ENCODE measurements around the gene LTK.

GRCh38 chr15:41462084-41462795 lies 51.4 kb downstream of the LTK start:
- TF ChIP-seq, protein P1, sequence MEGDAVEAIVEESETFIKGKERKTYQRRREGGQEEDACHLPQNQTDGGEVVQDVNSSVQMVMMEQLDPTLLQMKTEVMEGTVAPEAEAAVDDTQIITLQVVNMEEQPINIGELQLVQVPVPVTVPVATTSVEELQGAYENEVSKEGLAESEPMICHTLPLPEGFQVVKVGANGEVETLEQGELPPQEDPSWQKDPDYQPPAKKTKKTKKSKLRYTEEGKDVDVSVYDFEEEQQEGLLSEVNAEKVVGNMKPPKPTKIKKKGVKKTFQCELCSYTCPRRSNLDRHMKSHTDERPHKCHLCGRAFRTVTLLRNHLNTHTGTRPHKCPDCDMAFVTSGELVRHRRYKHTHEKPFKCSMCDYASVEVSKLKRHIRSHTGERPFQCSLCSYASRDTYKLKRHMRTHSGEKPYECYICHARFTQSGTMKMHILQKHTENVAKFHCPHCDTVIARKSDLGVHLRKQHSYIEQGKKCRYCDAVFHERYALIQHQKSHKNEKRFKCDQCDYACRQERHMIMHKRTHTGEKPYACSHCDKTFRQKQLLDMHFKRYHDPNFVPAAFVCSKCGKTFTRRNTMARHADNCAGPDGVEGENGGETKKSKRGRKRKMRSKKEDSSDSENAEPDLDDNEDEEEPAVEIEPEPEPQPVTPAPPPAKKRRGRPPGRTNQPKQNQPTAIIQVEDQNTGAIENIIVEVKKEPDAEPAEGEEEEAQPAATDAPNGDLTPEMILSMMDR (IDR thresholded peaks at IDR 0.05): no peak
- TF ChIP-seq POLR2A (IDR thresholded peaks at IDR 0.05): no peak
